H9 (cell line): ENCODE results near the gene LRRC28. TPM values are rescaled to one million over a fixed set of nuclear protein-coding genes. Genes with fewer than 3 reads are reported as not detected.

Source experiments
- DNase-seq: peaks from one replicate; pipeline ENCODE4 v3.0.0-alpha.2; 2017
- H2AFZ ChIP-seq: one replicate; pipeline ENCODE4 v1.6.1; 2013; ENCODE audit warnings: mild to moderate bottlenecking, low read length, control low read depth, moderate library complexity
- H2AK5ac ChIP-seq: 2 replicates; pipeline ENCODE4 v1.6.1; 2013; ENCODE audit warnings: low read length, control low read depth, mixed read lengths; ENCODE audit not compliant: insufficient read length
- H2BK120ac ChIP-seq: one replicate; pipeline ENCODE4 v1.6.1; 2013; ENCODE audit warnings: low read depth, mild to moderate bottlenecking, low read length, control low read depth, inconsistent platforms; ENCODE audit not compliant: poor library complexity, severe bottlenecking
- H2BK12ac ChIP-seq: 2 replicates; pipeline ENCODE4 v1.6.1; 2013; ENCODE audit warnings: low read length, control low read depth, mixed read lengths, low read depth; ENCODE audit not compliant: insufficient read length
- H2BK15ac ChIP-seq: 2 replicates; pipeline ENCODE4 v1.6.1; 2013; ENCODE audit warnings: low read depth, low read length, control low read depth
- H2BK20ac ChIP-seq: one replicate; pipeline ENCODE4 v1.6.1; 2013; ENCODE audit warnings: low read depth, mild to moderate bottlenecking, low read length, control low read depth, inconsistent platforms; ENCODE audit not compliant: poor library complexity, severe bottlenecking
- H2BK5ac ChIP-seq: 2 replicates; pipeline ENCODE4 v1.6.1; 2013; ENCODE audit warnings: low read length, control low read depth, mixed read lengths; ENCODE audit not compliant: insufficient read length
- H3K14ac ChIP-seq: 2 replicates; pipeline ENCODE4 v1.6.1; 2013; ENCODE audit warnings: low read length, control low read depth; ENCODE audit not compliant: insufficient read depth
- H3K18ac ChIP-seq: 2 replicates; pipeline ENCODE4 v1.6.1; 2013; ENCODE audit warnings: low read depth, mild to moderate bottlenecking, mixed read lengths, low read length, control low read depth; ENCODE audit not compliant: insufficient read length
- H3K23ac ChIP-seq: 2 replicates; pipeline ENCODE4 v1.6.1; 2013; ENCODE audit warnings: low read length, control low read depth, mixed read lengths, low read depth; ENCODE audit not compliant: insufficient read length
- H3K23me2 ChIP-seq: 2 replicates; pipeline ENCODE4 v1.6.1; 2013; ENCODE audit warnings: low read depth, mild to moderate bottlenecking, mixed read lengths, low read length, control low read depth; ENCODE audit not compliant: insufficient read length, poor library complexity, severe bottlenecking
- H3K27ac ChIP-seq: 2 replicates; pipeline ENCODE4 v1.5.1; 2013; ENCODE audit warnings: low read length, control low read depth, mixed read lengths, low read depth; ENCODE audit not compliant: insufficient read length
- H3K27me3 ChIP-seq: 2 replicates; pipeline ENCODE4 v1.6.1; 2013; ENCODE audit warnings: low read length, control low read depth, inconsistent platforms; ENCODE audit not compliant: insufficient read depth
- H3K4ac ChIP-seq: 2 replicates; pipeline ENCODE4 v1.6.1; 2013; ENCODE audit warnings: low read depth, mild to moderate bottlenecking, control low read depth, inconsistent platforms, low read length, moderate library complexity
- H3K4me1 ChIP-seq: 2 replicates; pipeline ENCODE4 v1.6.1; 2013; ENCODE audit warnings: low read length, control low read depth, inconsistent platforms; ENCODE audit not compliant: insufficient read depth
- H3K4me2 ChIP-seq: 2 replicates; pipeline ENCODE4 v1.6.1; 2013; ENCODE audit warnings: low read length, control low read depth, mixed read lengths; ENCODE audit not compliant: insufficient read length, insufficient read depth
- H3K56ac ChIP-seq: 2 replicates; pipeline ENCODE4 v1.6.1; 2013; ENCODE audit warnings: low read depth, mild to moderate bottlenecking, mixed read lengths, low read length, control low read depth; ENCODE audit not compliant: insufficient read length
- H3K79me1 ChIP-seq: 2 replicates; pipeline ENCODE4 v1.6.1; 2013; ENCODE audit warnings: low read depth, mild to moderate bottlenecking, moderate library complexity, low read length, control low read depth, inconsistent platforms; ENCODE audit not compliant: insufficient read depth, poor library complexity, severe bottlenecking
- H3K79me2 ChIP-seq: 2 replicates; pipeline ENCODE4 v1.6.1; 2013; ENCODE audit warnings: low read length, control low read depth, inconsistent platforms; ENCODE audit not compliant: insufficient read depth
- H3K9ac ChIP-seq: 2 replicates; pipeline ENCODE4 v1.6.1; 2013; ENCODE audit warnings: low read length, control low read depth, mixed read lengths; ENCODE audit not compliant: insufficient read length; ENCODE audit errors: extremely low read depth
- H3K9me3 ChIP-seq: one replicate; pipeline ENCODE4 v1.6.1; 2013; ENCODE audit warnings: low read depth, low read length, inconsistent platforms; ENCODE audit not compliant: control insufficient read depth
- H3T11ph ChIP-seq: one replicate; pipeline ENCODE4 v1.6.1; 2013; ENCODE audit warnings: mild to moderate bottlenecking, low read length, control low read depth, inconsistent platforms
- H4K20me1 ChIP-seq: one replicate; pipeline ENCODE4 v1.6.1; 2013; ENCODE audit not compliant: control insufficient read depth, insufficient read length, insufficient read depth
- H4K5ac ChIP-seq: 2 replicates; pipeline ENCODE4 v1.6.1; 2013; ENCODE audit warnings: low read depth, mild to moderate bottlenecking, mixed read lengths, low read length, control low read depth; ENCODE audit not compliant: insufficient read length
- H4K8ac ChIP-seq: replicated peaks from 2 replicates; pipeline ENCODE4 v1.6.1; 2013; ENCODE audit warnings: low read length, control low read depth, mixed read lengths, low read depth; ENCODE audit not compliant: insufficient read length
- H4K91ac ChIP-seq: 2 replicates; pipeline ENCODE4 v1.6.1; 2013; ENCODE audit warnings: low read depth, mild to moderate bottlenecking, moderate library complexity, mixed read lengths, low read length, control low read depth; ENCODE audit not compliant: insufficient read length
- H3K27ac Mint-ChIP-seq, 3 experiments: 2 replicates in 2 of 3; 3 replicates in 1 of 3; pipeline ENCODE4 v1.8.0; 2020 to 2021; ENCODE audit warnings: mixed read lengths in 3 of 3, mild to moderate bottlenecking in 1 of 3, moderate library complexity in 1 of 3
- H3K27me3 Mint-ChIP-seq: 2 replicates; pipeline ENCODE4 v1.8.0; 2021; ENCODE audit warnings: low read depth, mild to moderate bottlenecking, moderate library complexity, mixed read lengths
- H3K36me3 Mint-ChIP-seq, 3 experiments: 2 replicates in 2 of 3; 3 replicates in 1 of 3; pipeline ENCODE4 v1.8.0; 2020 to 2021; ENCODE audit warnings: low read depth in 3 of 3, mixed read lengths in 3 of 3; ENCODE audit not compliant: insufficient read depth in 1 of 3
- H3K4me1 Mint-ChIP-seq, 2 experiments: 2 replicates each; pipeline ENCODE4 v1.8.0; 2020; ENCODE audit warnings: mixed read lengths in 2 of 2
- H3K4me3 Mint-ChIP-seq, 2 experiments: 2 replicates in 1 of 2; 3 replicates in 1 of 2; pipeline ENCODE4 v1.8.0; 2020 to 2021; ENCODE audit warnings: mild to moderate bottlenecking in 2 of 2, mixed read lengths in 2 of 2, moderate library complexity in 1 of 2
- H3K9me3 Mint-ChIP-seq, 2 experiments: 2 replicates in 1 of 2; 3 replicates in 1 of 2; pipeline ENCODE4 v1.8.0; 2020; ENCODE audit warnings: mild to moderate bottlenecking in 2 of 2, mixed read lengths in 2 of 2, moderate library complexity in 1 of 2
- CTCF ChIP-seq: fragments of 200-600 bp; sonication (generic); conservative IDR thresholded peaks from 3 replicates; pipeline ENCODE4 v1.8.0; 2021; ENCODE audit warnings: antibody characterized with exemption, mild to moderate bottlenecking
- WGBS: extraction: QIAGEN DNeasy Blood & Tissue Kit; methylation state at CpG from one replicate; pipeline ENCODE4 v1.1.7; 2013; ENCODE audit warnings: missing lambda C conversion rate, low lambda C conversion rate, mixed read lengths; ENCODE audit not compliant: insufficient read length; ENCODE audit errors: extremely low coverage; 5-methylcytosine and 5-hydroxymethylcytosine counted together
- total RNA-seq: library from RNA; stranded (reverse); gene quantifications from 2 replicates; pipeline ENCODE4 v1.2.1, GENCODE V29; 2021

LRRC28 gene
- total RNA-seq, 1 experiment from 2014 or later, result 17.6 TPM

GRCh38 chr15:99438691-99439523 is 187.6 kb downstream of the LRRC28 start:
- Mint-ChIP-seq H3K4me1 (peaks cover 19 to 35% of the 10 kb centered on the region in 2 experiments), H3K27me3 (no peaks in the 10 kb centered on the region; the same call in 1 of the 2 replicates), H3K27ac (no peak overlapping the region), H3K36me3 (no peaks in the 10 kb centered on the region; a peak in 1 of 7 replicates), H3K4me3 (no peak overlapping the region), H3K9me3 (no peaks in the 10 kb centered on the region)
- H3K18ac ChIP-seq, result no peak overlapping the region
- H4K20me1 ChIP-seq, result no peaks in the 10 kb centered on the region
- no CpG with 5 or more reads among the region's 24 CpGs for WGBS
- H3K9me3 ChIP-seq, result no peaks in the 10 kb centered on the region
- peak; percentile 25 for DNase-seq
- H3K27me3 ChIP-seq, result no peaks in the 10 kb centered on the region
- no peak overlapping the region for H3K9ac ChIP-seq
- H3K23me2 ChIP-seq, result no peaks in the 10 kb centered on the region
- no peak overlapping the region for H3K23ac ChIP-seq
- H2BK20ac ChIP-seq, result no peak overlapping the region
- H3K56ac ChIP-seq, result no peak overlapping the region
- no peak overlapping the region for H3K27ac ChIP-seq
- no peak overlapping the region for H3K4me2 ChIP-seq
- TF ChIP-seq CTCF, result no peak
- H2BK15ac ChIP-seq, result no peak overlapping the region
- no peak overlapping the region for H4K5ac ChIP-seq
- H3K4me1 ChIP-seq, result no peaks in the 10 kb centered on the region
- no peak overlapping the region for H2BK5ac ChIP-seq
- H2AK5ac ChIP-seq, result no peak overlapping the region
- H3K79me1 ChIP-seq, result no peaks in the 10 kb centered on the region
- H4K8ac ChIP-seq, result no peak overlapping the region
- no peak overlapping the region for H4K91ac ChIP-seq
- H3K14ac ChIP-seq, result no peak overlapping the region
- no peak overlapping the region for H2BK12ac ChIP-seq
- no peak overlapping the region for H2AFZ ChIP-seq
- no peak overlapping the region for H3K4ac ChIP-seq
- no peak overlapping the region for H2BK120ac ChIP-seq
- no peaks in the 10 kb centered on the region for H3K79me2 ChIP-seq
- no peak overlapping the region for H3T11ph ChIP-seq
